Effector CD8-positive, alpha-beta T cell (primary cell): ENCODE data around the gene TSNAXIP1.
"Not testable (repeated sequence)": the region's sequence is repeated elsewhere in the genome, so short reads cannot be mapped to it uniquely, and the experiment has no call there.

Experiments used
- DNase-seq: peaks from one replicate; lab custom pipeline; 2025; lab: John Stamatoyannopoulos, UW

Gene TSNAXIP1

DNA sequence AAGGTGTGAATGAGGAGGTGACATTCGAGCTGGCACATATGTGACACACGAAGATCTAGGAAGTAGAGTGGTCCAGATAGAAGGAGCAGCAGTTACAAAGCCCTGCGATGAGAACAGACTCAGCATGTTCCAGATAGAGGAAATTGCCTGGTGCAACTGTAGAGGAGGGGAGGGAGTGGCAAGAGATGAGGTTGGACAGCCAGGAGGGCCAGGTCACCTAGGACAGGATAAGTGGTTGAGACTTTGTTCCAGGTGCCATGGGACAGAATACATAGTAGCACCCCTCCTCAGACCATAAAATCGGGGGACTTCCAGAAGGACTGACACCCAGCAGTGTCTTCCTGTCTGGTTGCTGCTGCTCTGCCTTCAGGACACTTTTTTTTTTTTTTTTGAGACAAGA, 51.8 kb downstream of the TSNAXIP1 start:
- DNase-seq: no peak

DNA sequence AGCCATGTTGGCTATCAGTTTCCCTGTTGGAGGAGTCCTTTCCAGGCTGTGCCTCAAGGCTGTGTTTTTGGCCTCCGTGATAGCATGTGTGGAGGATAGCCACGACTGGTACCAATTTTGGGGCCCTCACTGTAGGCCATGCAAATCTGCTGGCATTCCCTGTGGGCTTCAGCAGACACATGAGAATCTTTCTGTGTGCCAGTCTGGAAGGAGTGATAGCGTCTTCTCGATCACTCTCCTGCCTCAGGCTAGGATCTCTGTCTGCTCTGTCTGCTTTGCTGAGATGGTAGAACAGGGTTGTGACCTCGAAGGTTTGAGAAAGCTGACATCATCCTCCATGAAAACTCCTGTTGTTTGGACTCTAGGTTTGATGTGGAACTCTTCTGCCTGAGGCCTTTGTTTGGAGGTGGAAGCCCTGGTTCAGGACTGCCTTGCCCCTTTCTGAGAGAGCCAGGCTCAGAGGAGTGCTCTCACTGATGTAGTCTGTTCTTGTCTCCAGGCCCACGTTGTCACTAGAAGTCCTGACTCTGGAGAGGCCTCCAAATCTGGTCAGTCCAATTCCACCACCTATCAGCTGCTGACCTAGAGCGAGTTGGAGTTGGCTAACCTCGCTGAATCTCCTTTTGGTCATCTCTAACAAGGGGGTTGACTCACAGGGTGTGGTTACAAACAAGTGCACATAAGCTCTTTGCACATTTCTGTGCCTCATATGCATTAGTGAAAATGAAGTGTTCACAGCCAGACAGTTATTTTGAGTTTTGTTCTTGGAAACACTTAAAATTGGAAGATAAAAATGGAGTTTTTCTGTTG, 54.1 kb downstream of the TSNAXIP1 start:
- DNase-seq: no peak

DNA sequence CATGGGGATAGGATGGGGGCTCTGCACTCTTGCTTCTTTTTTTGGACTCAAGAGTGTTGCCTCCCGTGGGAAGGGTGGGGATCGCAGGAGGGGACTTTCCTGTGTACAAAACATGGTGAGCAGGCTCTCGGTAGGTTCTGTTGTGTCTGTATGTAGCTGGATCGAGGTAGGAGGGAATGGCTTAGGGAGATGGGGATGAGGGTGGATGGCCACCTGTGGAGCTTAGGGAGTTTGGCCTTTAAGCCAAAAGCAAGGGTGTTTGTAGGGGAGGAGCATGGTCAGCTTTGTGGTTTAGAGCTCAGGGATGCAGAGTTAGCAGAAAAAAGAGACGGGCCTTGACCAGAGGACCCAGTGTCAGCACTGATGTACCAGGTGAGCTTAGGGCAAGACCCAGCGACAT, 55.2 kb downstream of the TSNAXIP1 start:
- DNase-seq: no peak

DNA sequence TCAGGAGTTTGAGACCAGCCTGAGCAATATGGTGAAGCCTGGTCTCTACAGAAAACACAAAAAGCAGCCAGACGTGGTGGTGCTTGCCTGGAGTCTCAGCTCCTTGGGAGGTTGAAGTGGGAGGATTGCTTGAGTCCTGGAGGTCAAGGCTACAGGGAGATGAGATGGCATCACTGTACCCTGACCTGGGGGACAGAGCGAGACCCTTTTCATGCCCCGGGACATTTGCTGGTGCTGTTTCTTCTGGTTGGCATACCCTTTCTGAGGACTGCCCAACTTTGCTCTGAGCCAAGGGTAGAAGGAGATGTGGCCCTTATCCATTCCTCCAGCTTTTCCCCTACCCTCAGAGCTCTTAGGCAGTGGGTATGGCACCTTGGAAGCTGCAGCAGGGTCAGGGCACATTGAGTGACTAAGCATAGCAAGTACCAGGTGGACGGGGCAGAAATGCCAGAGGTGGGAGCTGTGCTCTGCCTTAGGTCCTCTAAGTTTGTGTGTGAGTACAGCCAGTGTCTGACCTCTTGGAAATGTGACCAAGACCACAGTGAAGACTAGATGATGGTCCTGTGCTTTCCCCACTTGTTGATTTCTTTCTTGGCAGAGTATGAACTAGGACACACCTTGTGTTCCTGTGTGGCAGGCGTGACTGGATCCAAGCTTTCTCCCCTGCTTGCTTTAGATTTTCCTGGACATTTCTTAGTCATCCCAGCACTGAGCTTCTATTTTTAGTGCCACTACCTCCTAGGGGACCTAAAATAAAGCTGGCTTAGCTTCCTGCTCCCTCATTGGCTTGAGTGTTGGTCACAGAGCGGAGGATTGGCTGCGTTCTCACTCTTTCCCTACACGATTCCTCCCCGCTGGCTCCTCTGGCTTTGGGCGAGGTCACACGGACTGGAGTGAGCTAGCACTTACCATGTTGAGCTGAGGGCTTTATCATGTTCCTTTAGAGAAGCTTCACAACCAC, 56.2 kb downstream of the TSNAXIP1 start:
- DNase-seq: no peak

DNA sequence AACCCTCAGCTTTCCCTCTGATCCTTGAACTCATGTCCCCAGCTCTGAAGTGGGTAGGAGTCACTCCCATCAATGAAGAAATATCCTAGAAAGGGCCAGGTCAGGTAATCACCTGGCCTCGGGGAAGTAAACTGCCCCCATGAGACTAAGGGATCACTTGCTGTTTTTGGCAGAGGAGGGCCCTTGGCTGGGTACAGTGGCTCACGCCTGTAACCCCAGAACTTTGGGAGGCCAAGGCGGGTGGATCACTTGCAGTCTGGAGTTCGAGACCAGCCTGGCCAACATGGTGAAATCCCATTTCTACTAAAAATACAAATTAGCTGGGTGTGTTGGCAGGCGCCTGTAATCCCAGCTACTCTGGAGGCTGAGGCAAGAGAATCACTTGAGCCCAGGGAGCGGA, 57.4 kb downstream of the TSNAXIP1 start:
- not testable (repeated sequence) for DNase-seq

DNA sequence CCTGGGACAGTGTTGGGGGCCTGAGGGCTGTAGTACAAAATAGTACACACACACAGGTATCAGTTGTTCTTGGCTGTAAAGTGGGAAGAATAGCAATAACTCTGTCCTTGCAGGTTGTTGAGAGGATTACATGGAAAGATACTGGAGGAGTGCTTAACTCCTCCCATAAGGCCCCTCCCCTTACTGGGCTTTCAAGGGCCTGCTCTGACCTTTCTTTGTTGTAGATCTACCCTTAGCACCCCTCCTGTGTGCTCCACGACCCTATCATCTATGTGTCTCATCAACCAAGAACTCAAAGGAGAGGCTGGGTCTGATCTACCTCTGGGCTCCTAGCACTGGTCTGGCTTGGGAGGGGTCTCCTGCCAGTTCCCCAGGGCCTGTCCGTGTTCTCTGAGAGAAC, 57.9 kb downstream of the TSNAXIP1 start:
- no peak for DNase-seq

DNA sequence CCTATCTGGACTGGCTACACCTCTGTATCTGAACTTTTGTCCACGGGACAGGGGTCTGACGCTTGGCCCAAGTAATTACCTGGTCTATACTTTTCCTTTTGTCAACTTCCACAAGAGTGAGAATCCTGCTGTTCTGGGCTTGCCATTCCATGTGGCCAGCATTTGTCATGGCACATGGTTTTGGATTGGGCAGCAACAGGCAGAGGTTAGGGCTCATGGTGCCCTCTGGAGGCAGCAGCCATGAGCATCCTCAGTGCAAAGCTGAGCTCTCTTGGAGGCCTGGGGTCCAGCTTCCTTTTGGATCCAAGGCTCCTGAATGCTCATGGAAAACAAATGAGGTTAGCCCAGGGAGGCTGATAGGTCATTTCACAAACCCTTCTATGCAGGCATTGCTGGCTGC, 58.6 kb downstream of the TSNAXIP1 start:
- DNase-seq: no peak

DNA sequence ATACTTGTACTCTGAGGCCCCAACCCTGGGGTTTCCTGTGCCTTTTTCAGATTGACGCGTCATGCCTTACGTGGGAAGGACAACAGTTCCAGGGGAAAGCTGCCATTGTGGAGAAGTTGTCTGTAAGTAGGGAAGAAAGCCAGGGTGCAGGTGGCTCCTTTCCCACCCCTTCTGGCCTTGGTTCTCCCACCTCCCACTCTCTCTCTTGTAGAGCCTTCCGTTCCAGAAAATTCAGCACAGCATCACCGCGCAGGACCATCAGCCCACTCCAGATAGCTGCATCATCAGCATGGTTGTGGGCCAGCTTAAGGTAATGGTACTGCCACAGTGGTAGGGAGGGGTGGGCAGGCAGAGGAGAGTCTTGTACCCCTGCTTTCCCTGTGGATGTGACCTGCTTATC, 61.6 kb downstream of the TSNAXIP1 start:
- DNase-seq: no peak

DNA sequence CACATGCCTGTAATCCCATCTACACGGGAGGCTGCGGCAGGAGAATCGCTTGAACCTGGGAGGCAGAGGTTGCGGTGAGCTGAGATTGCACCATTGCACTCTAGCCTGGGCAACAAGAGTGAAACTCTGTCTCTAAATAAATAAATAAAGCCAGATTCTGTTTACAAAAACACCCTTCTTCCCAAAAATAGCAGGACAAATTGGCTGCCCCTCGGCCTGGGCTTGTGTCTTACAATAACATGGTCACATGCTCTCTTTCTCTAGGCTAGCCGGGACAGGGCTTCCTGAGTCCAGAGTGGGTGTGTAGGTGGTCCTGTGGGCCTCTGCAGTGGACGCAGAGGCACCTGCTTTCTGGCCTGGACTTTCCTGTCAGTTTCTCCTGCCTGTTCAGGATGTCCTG, 63.0 kb downstream of the TSNAXIP1 start:
- no peak for DNase-seq

DNA sequence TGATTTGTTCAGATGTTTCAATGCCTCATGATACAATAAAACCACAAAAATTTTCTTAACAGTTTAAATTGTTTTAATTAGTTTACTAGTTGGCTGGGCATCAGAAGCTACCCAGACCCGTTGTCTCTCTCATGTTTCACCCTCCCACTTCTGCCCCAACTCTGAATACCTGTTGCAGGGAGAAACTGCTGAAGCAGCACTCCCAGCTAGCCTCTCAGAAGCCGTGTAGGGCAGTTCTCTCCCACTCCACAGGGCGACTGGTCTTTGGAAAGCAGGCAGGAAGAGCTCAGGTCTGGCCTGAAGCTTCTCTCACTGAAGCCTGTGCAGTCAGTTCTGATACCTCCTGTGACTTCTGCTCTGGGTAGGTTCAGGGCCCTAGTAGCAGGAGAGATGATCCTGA, 64.6 kb downstream of the TSNAXIP1 start:
- DNase-seq: no peak

DNA sequence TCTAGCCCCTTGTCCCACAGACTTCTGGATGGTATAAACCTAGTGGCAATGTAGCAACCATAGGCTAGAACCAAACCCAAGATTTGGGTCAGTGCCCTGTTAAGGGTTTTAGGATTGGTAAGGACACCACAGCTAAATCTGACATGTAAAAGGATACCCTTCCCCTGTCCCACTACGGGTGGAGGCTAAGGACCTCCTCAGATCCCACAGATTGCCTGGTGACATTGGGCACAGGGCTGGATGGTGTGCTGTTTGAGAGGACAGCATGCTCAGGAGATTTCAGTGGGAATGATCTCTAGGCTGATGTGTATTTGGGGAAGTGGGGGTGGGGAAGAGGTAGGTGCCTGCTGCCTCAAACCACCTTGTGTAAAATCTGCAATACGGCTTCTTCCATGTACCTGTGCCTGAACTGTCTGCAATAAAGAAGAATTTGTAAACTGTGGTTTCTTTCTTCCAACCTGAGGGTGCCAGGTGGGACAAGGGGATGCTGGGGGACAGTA, 65.5 kb downstream of the TSNAXIP1 start:
- no peak for DNase-seq

DNA sequence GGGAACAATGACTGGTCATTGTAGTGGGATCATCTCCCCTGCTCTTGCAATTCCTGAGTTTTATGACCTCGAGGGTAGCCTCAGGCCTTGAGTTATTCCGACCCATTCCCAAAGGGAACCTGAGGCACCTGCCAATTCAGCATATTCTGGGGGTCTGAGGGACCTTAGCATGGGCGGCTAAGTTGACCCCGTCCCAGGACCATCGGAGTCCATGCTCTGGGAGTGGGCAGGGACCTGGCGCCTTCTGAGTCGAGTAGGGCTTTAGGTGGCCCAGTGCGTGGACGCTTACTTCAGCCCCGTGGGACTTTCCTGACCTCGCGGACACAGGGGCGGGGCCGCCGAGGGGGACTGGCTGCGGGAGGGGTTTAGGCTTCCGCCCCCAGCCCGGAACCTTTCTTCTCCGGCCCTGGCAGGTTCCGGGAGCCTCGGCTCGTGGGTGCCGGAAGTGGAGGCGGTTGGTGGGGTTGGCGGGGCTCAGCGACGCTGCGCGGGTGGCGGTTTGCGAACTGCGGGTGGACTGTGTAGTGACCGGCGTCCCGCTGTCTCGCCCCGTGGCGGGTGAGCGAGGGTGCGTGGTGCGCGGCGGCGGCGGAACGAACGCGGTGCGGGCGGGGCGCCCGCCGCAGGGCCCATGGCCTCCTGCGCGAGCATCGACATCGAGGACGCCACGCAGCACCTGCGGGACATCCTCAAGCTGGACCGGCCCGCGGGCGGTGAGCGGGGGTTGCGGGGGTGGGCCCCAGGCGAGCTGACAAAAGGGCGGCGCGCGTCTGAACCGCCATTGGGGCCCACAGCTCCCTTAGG, 66.1 kb downstream of the TSNAXIP1 start, which contains the start of gene EDC4:
EDC4 (plus strand) TSS at position 422 of the 804 bp plus-strand sequence; CDS start at position 632, 210 bp downstream.
- DNase-seq: peak; percentile 79

DNA sequence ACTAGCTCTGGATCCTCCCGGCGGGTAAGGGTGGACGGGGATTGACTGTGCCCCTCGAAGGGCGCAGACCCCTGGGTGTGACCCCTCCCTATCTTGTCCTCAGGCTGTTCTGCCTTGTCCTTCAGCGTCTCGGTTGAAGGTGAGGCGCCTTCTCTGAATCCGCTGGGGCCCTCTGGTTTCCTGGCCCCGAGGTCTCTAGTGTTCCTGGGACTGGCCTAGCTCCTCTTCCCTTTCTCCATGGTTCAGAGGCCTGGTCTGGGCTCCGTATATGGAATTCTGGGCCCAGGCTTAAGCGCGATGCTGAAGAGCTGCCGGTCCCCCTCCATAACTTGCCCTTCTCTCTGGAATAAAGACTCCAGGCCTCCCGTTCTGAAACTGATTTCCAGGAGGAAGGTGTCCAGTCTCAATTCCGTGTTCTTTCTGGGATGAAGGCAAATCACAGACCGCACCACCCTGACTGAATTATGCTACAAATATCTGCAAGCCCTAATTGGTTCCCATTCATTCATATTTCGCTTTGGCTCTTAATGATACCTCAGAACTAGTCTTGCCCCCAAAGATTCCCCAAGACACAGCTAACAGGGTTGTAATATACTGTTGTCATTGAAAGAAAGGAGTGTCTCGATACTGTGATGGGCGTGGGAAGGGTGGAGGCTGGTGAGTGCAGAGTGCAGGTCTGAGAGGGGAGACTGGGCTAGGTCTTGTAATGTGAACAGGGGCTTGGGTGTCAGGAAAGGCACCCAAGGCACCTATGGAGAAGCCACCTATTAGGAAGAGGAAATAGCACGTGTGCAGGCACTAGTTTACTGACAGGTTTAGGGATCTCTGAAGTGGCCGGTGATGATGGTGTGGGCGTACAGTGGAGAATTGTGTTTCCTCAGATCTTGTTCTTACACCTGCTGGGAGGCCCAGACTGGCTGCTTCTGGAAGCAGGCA, 67.0 kb downstream of the TSNAXIP1 start:
- no peak for DNase-seq

DNA sequence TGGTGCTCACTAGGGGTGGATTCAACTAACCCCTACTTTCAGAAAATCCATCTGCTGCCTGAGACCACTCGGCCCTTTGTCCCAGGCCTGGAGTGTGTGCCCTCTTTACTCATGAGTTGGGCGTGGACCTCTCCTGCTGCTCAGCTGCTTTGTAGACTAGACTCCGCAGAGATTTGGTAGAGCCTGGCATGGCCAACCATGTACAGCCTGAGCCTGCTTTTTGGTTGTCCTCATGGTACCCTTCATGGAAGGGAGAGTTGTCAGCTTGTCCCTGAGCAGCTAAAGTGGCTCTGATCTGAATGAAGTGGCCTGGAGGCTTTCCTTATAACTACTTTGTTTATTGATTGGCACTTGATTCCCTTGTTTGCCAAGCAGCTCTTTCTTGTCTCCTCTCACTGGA, 67.7 kb downstream of the TSNAXIP1 start:
- no peak for DNase-seq

DNA sequence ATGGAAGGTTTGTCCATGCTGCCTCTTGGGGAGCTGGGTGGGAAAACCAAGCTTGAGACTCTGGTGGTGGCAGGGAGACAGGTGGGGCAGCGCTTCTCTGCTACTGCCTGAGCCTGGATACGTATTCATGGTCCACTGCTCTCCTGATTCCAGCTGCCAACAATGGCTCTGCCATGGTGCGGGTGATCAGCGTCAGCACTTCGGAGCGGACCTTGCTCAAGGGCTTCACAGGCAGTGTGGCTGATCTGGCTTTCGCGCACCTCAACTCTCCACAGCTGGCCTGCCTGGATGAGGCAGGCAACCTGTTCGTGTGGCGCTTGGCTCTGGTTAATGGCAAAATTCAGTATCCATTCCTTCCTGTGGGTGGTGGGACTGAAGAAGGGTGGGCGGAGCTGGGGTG, 70.4 kb downstream of the TSNAXIP1 start:
- DNase-seq: no peak
